ENCODE data around the gene FAM20C.

DNA sequence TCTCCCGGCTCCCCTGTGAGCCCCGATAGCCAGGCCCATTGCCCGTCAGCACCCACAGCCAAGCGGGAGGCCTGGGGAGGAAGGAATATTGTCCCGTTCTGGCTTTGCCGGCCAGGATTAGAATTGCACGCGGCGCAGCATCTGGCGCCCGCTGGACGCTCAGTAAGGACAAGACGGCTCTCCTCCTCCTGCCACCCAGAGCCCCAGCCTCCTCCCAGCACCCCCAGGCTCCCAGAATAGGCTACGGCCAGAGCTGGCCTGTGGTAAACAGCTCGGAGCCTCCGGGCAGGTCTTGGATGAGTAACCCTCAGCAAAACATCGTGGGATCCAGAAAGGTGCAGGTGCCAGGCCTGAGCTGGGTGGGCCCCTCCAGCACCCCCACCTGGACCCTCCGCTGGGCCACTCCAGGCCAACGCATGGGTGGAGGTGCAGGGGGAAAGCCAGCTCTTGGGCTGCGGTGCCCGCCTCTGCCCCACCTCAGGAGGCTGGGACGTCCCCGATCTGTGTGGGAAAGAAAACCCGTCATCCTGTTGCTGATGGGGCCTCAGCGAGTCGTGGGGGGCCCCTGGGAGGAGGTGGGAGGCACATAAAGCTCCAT is 5.8 kb upstream of the FAM20C start:
- no peak for TF ChIP-seq EZH2 (IDR thresholded peaks at IDR 0.05; ENCODE audit: low read length, unreplicated experiment)
- TF ChIP-seq, protein P1, sequence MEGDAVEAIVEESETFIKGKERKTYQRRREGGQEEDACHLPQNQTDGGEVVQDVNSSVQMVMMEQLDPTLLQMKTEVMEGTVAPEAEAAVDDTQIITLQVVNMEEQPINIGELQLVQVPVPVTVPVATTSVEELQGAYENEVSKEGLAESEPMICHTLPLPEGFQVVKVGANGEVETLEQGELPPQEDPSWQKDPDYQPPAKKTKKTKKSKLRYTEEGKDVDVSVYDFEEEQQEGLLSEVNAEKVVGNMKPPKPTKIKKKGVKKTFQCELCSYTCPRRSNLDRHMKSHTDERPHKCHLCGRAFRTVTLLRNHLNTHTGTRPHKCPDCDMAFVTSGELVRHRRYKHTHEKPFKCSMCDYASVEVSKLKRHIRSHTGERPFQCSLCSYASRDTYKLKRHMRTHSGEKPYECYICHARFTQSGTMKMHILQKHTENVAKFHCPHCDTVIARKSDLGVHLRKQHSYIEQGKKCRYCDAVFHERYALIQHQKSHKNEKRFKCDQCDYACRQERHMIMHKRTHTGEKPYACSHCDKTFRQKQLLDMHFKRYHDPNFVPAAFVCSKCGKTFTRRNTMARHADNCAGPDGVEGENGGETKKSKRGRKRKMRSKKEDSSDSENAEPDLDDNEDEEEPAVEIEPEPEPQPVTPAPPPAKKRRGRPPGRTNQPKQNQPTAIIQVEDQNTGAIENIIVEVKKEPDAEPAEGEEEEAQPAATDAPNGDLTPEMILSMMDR (conservative IDR thresholded peaks at IDR 0.05; ENCODE audit: low read depth, low read length): no peak

Measured in PC-3 (cell line).